GM13977 (cell line): ENCODE measurements around the gene ERCC8.
"Not testable (repeated sequence)": the region's sequence is repeated elsewhere in the genome, so short reads cannot be mapped to it uniquely, and the experiment has no call there.

Source experiments
- DNase-seq: peaks from one replicate; pipeline ENCODE4 v3.0.0; 2012; ENCODE audit warnings: low spot score
- CTCF ChIP-seq: IDR thresholded peaks from 2 replicates; pipeline ENCODE4 v1.5.1; 2012; ENCODE audit warnings: mild to moderate bottlenecking, control low read depth; ENCODE audit not compliant: insufficient read depth; ENCODE audit errors: extremely low read depth, missing control alignments
- in situ Hi-C: fragments of 300-500 bp; cut with MboI; formaldehyde crosslinking; loops from one replicate; pipeline ENCODE4 v1.12.0; 2022; ENCODE audit warnings: low sequenced_read_pairs, low pct_unique_long_range_greater_than_20kb, mixed read lengths, inconsistent platforms; ENCODE audit not compliant: unreplicated experiment

ERCC8 gene

DNA sequence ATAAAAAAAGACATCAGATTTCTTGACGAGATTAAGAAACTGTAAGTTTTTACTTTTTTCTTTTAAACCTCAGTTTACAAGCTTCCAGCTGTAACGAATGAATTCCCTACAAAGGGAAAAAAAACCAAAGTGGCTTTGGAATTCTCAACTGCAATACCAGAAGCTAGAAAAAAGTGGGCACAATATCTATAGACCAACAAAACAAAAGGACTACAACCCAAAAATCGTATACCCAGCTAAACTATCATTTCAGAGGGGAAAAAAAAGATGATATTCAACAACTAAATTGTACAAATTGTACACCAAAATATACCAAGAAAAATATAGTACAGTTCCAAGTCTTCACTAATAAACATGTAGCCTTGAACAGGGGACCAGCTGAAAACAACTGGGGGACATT, 74.0 kb downstream of the ERCC8 start:
- DNase-seq, result no peak
- TF ChIP-seq CTCF, result no peak
- in situ Hi-C loops, result no loop called here

- DNase-seq, in situ Hi-C loops: not testable (repeated sequence)
Observed at GRCh38 chr5:60860572-60860971, 84.3 kb downstream of the ERCC8 start.

DNA sequence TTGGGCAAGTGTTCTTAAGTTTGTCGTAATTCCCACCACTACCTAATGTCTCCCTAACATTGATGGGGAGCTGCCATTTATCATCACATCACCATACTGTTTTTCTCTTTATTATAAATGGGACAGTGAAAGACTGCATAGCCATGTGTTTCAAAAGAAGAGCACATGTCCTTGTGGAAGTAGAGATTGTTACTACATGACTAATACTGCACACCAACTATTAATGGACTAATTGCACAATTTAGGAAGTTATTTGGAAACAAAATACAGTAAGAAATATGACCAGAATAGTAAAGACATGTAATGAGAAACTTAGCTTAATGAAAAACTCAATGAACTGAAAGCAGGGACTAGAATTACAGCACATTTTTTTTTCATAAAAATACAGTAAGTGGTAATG, 88.8 kb downstream of the ERCC8 start:
- no peak for DNase-seq
- in situ Hi-C loops, result no loop called here
- TF ChIP-seq CTCF, result no peak

GRCh38 chr5:60852940-60853339, 91.9 kb downstream of the ERCC8 start:
- no peak for DNase-seq
- in situ Hi-C loops, result no loop called here
- no peak for TF ChIP-seq CTCF

- in situ Hi-C loops, result no loop called here
Observed at GRCh38 chr5:60852317-60852716, 92.6 kb downstream of the ERCC8 start.

DNA sequence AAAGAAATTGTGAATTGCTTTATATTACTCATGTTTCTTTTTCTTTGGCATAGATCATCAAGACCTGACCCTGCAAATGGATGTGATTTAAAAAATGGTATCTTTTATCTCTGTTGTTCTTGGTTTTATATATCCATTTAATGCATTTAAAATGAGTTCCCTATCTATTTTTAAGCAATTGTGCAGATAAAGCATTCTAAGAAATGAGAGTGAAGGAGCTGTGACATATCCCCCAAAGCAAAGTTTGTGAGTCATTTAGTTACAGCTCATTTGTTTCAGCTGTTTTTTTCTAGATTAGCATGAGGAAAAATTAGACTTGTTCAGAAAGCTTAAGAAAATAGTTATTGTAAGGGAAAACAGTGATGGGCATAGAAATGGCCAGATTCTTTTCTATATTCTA, 93.2 kb downstream of the ERCC8 start:
- in situ Hi-C loops, result no loop called here
- no peak for TF ChIP-seq CTCF
- DNase-seq, result no peak

More at GRCh38 chr5:60852317-60852716, 92.6 kb downstream of the ERCC8 start:
- DNase-seq, result no peak
- TF ChIP-seq CTCF, result no peak

DNA sequence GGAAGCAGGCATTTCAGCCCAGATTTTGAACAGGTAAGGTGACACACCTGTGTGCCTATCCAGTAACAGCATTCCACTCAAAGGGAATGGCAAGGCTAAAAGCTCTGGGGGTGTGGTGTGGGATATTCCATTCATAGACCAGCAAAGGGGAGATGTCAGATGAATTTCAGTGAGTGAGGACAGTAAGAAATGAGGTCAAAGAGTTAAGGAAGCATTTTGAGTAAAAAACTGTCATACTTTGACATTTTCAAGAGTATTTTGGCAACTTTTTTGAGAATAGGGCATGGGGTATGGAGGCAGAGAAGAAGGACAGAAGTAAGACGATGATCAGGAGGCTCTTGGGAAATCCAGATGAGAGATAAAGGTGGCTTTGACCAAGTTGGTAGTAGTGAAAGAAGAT, 98.6 kb downstream of the ERCC8 start:
- in situ Hi-C loops, result loop anchor here (25.0 kb wide), 1 partner anchor 159 kb away; no protein-coding TSS in a partner anchor
- DNase-seq, result no peak
- no peak for TF ChIP-seq CTCF
